PFSK-1 (cell line): Measurements from ENCODE around the gene MR1.

ENCODE experiments used
- POLR2AphosphoS5 ChIP-seq: IDR thresholded peaks from 2 replicates; pipeline ENCODE4 v1.6.1; 2012; ENCODE audit warnings: low read depth, mild to moderate bottlenecking, control low read depth, low read length, moderate library complexity
- TF ChIP-seq, protein P1 (sequence below), 2 experiments: IDR thresholded peaks; 2 replicates each; pipeline versions ENCODE4 v1.6.1 to v1.8.0; 2011 to 2012; ENCODE audit warnings: low read depth in 2 of 2, low read length in 2 of 2, control low read depth in 1 of 2, inconsistent platforms in 1 of 2, mild to moderate bottlenecking in 1 of 2, moderate library complexity in 1 of 2; ENCODE audit not compliant: insufficient read depth in 1 of 2

DNA sequence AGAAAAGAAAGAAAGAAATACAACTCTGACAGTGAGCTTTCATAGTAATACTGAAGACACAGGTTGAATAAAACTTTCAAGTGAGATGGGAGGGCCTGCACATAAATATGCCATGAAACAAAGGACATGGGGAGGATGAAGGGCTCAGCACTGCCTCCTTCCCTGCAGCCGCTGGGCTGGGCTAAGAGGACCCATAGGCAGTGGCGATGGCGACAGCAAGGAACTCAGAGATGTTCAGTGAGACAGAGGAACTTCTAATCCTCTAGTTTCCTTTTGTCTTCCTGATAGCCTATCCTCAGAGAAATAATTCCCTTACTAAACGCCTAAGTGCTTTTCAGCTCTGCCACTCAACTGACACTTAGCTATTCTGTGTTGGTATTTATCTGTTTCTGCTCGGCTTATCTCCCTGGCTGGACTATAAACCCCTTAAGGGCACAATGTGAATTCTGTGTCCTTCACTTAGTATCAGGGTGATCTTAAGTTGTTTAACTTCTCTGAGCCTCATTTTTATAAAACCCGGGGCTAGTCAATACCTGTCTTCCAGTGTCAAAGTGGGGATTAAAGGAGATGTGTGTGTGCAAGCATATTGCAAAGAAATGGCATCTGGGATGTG is 30.3 kb downstream of the MR1 start:
- no peak for TF ChIP-seq POLR2AphosphoS5
- TF ChIP-seq, protein P1, sequence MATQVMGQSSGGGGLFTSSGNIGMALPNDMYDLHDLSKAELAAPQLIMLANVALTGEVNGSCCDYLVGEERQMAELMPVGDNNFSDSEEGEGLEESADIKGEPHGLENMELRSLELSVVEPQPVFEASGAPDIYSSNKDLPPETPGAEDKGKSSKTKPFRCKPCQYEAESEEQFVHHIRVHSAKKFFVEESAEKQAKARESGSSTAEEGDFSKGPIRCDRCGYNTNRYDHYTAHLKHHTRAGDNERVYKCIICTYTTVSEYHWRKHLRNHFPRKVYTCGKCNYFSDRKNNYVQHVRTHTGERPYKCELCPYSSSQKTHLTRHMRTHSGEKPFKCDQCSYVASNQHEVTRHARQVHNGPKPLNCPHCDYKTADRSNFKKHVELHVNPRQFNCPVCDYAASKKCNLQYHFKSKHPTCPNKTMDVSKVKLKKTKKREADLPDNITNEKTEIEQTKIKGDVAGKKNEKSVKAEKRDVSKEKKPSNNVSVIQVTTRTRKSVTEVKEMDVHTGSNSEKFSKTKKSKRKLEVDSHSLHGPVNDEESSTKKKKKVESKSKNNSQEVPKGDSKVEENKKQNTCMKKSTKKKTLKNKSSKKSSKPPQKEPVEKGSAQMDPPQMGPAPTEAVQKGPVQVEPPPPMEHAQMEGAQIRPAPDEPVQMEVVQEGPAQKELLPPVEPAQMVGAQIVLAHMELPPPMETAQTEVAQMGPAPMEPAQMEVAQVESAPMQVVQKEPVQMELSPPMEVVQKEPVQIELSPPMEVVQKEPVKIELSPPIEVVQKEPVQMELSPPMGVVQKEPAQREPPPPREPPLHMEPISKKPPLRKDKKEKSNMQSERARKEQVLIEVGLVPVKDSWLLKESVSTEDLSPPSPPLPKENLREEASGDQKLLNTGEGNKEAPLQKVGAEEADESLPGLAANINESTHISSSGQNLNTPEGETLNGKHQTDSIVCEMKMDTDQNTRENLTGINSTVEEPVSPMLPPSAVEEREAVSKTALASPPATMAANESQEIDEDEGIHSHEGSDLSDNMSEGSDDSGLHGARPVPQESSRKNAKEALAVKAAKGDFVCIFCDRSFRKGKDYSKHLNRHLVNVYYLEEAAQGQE (IDR thresholded peaks at IDR 0.05; ENCODE audit: insufficient read depth in 1 of 2, low read depth in 2 of 2, low read length in 2 of 2), result no peak
